Endodermal cell (in vitro differentiated cells): ENCODE measurements around the gene TARS1. TPM values are rescaled to one million over a fixed set of nuclear protein-coding genes. Genes with fewer than 3 reads are reported as not detected.

ENCODE experiments used
- DNase-seq: peaks from one replicate; pipeline ENCODE4 v3.0.0-alpha.2; 2017
- H3K27ac ChIP-seq: 2 replicates; pipeline ENCODE4 v1.5.1; 2013; ENCODE audit warnings: mild to moderate bottlenecking, low read depth, low read length, moderate library complexity
- H3K27me3 ChIP-seq: 2 replicates; pipeline ENCODE4 v1.6.1; 2013; ENCODE audit warnings: mild to moderate bottlenecking, low read length, moderate library complexity; ENCODE audit not compliant: insufficient read depth, control insufficient read depth, poor library complexity, severe bottlenecking
- H3K36me3 ChIP-seq: 2 replicates; pipeline ENCODE4 v1.7.0; 2013; ENCODE audit warnings: mild to moderate bottlenecking, low read length, moderate library complexity; ENCODE audit not compliant: control insufficient read depth, insufficient read depth
- H3K4me1 ChIP-seq: one replicate; pipeline ENCODE4 v1.7.0; 2013; ENCODE audit warnings: low read length; ENCODE audit not compliant: control insufficient read depth, insufficient read depth
- H3K4me3 ChIP-seq: 2 replicates; pipeline ENCODE4 v1.5.1; 2013; ENCODE audit warnings: mild to moderate bottlenecking, low read length, moderate library complexity
- H3K9ac ChIP-seq: 2 replicates; pipeline ENCODE4 v1.6.1; 2013; ENCODE audit warnings: mild to moderate bottlenecking, low read length, moderate library complexity; ENCODE audit not compliant: poor library complexity, severe bottlenecking; ENCODE audit errors: extremely low read depth
- H3K9me3 ChIP-seq: 2 replicates; pipeline ENCODE4 v1.6.1; 2013; ENCODE audit warnings: mild to moderate bottlenecking, low read length, moderate library complexity; ENCODE audit not compliant: control insufficient read depth
- H3K27ac Mint-ChIP-seq: 2 replicates; pipeline ENCODE4 v1.8.0; 2020; ENCODE audit warnings: mixed read lengths
- H3K27me3 Mint-ChIP-seq: 2 replicates; pipeline ENCODE4 v1.8.0; 2021; ENCODE audit warnings: mild to moderate bottlenecking, mixed read lengths; ENCODE audit not compliant: insufficient read depth
- H3K36me3 Mint-ChIP-seq: 2 replicates; pipeline ENCODE4 v1.8.0; 2020; ENCODE audit warnings: low read depth, mixed read lengths
- H3K4me1 Mint-ChIP-seq: 2 replicates; pipeline ENCODE4 v1.8.0; 2020; ENCODE audit warnings: mixed read lengths
- H3K4me3 Mint-ChIP-seq: 2 replicates; pipeline ENCODE4 v1.8.0; 2020; ENCODE audit warnings: mild to moderate bottlenecking, moderate library complexity, mixed read lengths
- H3K9me3 Mint-ChIP-seq: 2 replicates; pipeline ENCODE4 v1.8.0; 2020; ENCODE audit warnings: mild to moderate bottlenecking, mixed read lengths
- WGBS, 2 experiments: methylation state at CpG; one replicate each; pipeline versions ENCODE4 v1.1.5 to v1.1.7; 2013; ENCODE audit warnings: missing lambda C conversion rate in 2 of 2, mixed read lengths in 1 of 2; ENCODE audit not compliant: insufficient coverage in 1 of 2, insufficient read length in 1 of 2; 5-methylcytosine and 5-hydroxymethylcytosine counted together
- total RNA-seq, 2 donors: library from RNA; stranded (reverse); fragmentation: NEBNext Ultra II Directional in 1 of 2; extraction: Animal tissue kit (Norgen Biotek cat#: 25700) in 1 of 2; gene quantifications; 2 replicates in 1 of 2; 3 replicates in 1 of 2; pipeline ENCODE4 v1.2.1, GENCODE V29; 2021
- TF ChIP-seq, protein P1 (sequence below): fragments of 200-600 bp; sonication (generic); conservative IDR thresholded peaks from 2 replicates; pipeline ENCODE4 v1.5.0; 2021; ENCODE audit warnings: antibody characterized with exemption, mild to moderate bottlenecking

TARS1 gene
- total RNA-seq, 2 donors from 2014 or later: 143 to 179 TPM

GRCh38 chr5:33491941-33492340 lies 51.2 kb downstream of the TARS1 start:
- peaks cover 32% of the 10 kb centered on the region for H3K9me3 ChIP-seq
- H3K27ac Mint-ChIP-seq: no peak overlapping the region
- no peak overlapping the region for H3K4me3 ChIP-seq
- H3K27me3 Mint-ChIP-seq: no peaks in the 10 kb centered on the region
- H3K4me3 Mint-ChIP-seq: no peak overlapping the region
- TF ChIP-seq, protein P1, sequence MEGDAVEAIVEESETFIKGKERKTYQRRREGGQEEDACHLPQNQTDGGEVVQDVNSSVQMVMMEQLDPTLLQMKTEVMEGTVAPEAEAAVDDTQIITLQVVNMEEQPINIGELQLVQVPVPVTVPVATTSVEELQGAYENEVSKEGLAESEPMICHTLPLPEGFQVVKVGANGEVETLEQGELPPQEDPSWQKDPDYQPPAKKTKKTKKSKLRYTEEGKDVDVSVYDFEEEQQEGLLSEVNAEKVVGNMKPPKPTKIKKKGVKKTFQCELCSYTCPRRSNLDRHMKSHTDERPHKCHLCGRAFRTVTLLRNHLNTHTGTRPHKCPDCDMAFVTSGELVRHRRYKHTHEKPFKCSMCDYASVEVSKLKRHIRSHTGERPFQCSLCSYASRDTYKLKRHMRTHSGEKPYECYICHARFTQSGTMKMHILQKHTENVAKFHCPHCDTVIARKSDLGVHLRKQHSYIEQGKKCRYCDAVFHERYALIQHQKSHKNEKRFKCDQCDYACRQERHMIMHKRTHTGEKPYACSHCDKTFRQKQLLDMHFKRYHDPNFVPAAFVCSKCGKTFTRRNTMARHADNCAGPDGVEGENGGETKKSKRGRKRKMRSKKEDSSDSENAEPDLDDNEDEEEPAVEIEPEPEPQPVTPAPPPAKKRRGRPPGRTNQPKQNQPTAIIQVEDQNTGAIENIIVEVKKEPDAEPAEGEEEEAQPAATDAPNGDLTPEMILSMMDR: no peak
- H3K27ac ChIP-seq: no peak overlapping the region
- H3K9me3 Mint-ChIP-seq: peaks cover 14% of the 10 kb centered on the region
- peaks cover 14% of the 10 kb centered on the region for H3K4me1 Mint-ChIP-seq
- no peak for DNase-seq
- H3K4me1 ChIP-seq: no peaks in the 10 kb centered on the region
- H3K36me3 ChIP-seq: no peaks in the 10 kb centered on the region
- H3K9ac ChIP-seq: no peak overlapping the region
- no peaks in the 10 kb centered on the region for H3K27me3 ChIP-seq
- peaks cover 3% of the 10 kb centered on the region for H3K36me3 Mint-ChIP-seq

- Histone ChIP-seq H3K27me3 (no peaks in the 10 kb centered on the region), H3K9me3 (peaks cover 7% of the 10 kb centered on the region), H3K36me3 (no peaks in the 10 kb centered on the region), H3K9ac (no peak overlapping the region), H3K4me3 (no peak overlapping the region), H3K4me1 (no peaks in the 10 kb centered on the region), H3K27ac (no peak overlapping the region)
- Mint-ChIP-seq H3K27me3 (no peaks in the 10 kb centered on the region), H3K9me3 (peaks cover 4% of the 10 kb centered on the region), H3K4me3 (no peak overlapping the region), H3K4me1 (peaks cover 14% of the 10 kb centered on the region), H3K27ac (no peak overlapping the region), H3K36me3 (no peaks in the 10 kb centered on the region)
- DNase-seq: no peak
- 100% methylated on average over 1 of the region's 1 CpG; no CpG with 5 or more reads in 1 of the 2 experiments for WGBS, 2 experiments
- TF ChIP-seq, protein P1: no peak
Observed at GRCh38 chr5:33494466-33494865, 53.7 kb downstream of the TARS1 start.

DNA sequence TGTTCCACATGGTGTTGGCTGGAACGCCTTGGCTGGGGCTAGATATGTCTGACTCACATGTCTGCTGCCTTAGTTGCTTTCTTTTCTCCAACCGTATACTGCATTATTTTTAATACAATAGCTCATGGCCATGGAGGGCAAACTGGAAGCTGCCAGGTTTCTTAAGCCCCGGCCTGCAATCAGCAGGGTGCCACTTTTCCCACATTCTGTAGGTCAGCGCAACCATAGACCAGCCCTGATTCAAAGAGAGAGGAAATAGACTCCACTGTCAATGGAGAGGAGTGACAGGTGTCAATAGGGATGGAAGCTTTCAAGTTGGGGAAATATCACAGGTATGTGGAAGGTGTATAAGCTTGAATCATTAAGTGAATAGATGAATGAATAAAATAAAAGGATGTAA lies 60.5 kb downstream of the TARS1 start:
- Histone ChIP-seq H3K9me3 (no peaks in the 10 kb centered on the region), H3K9ac (no peak overlapping the region), H3K4me3 (no peak overlapping the region), H3K27me3 (no peaks in the 10 kb centered on the region), H3K36me3 (no peaks in the 10 kb centered on the region), H3K27ac (no peak overlapping the region), H3K4me1 (no peaks in the 10 kb centered on the region)
- WGBS, 2 experiments: 88 to 100% methylated on average over 4 of the region's 4 CpGs
- Mint-ChIP-seq H3K36me3 (no peaks in the 10 kb centered on the region), H3K4me3 (no peak overlapping the region), H3K4me1 (peaks cover 4% of the 10 kb centered on the region), H3K9me3 (no peaks in the 10 kb centered on the region), H3K27ac (no peak overlapping the region), H3K27me3 (no peaks in the 10 kb centered on the region)
- no peak for DNase-seq
- TF ChIP-seq, protein P1: no peak
